Activated T-helper 1 cell treated with anti-CD3 and anti-CD28 coated beads, Interleukin-12 subunit alpha, Interleukin-12 subunit beta, Interleukin-2, Interleukin-4 antibody, amounts not matched to agents 30 ng/mL and 10 ng/mL and 1 ng/mL, durations not matched to agents 14 hours and 24 hours and 36 hours (primary cell): ENCODE results near the gene APOBEC3C. TPM values are rescaled to one million over a fixed set of nuclear protein-coding genes. Genes with fewer than 3 reads are reported as not detected.

ENCODE experiments used
- DNase-seq: peaks from one replicate; pipeline ENCODE4 v3.0.0; 2021; ENCODE audit warnings: low spot score
- H3K27ac Mint-ChIP-seq: one replicate; pipeline ENCODE4 v1.8.0; 2021; ENCODE audit warnings: mild to moderate bottlenecking, mixed read lengths
- H3K27me3 Mint-ChIP-seq: one replicate; pipeline ENCODE4 v1.8.0; 2022; ENCODE audit warnings: mild to moderate bottlenecking, moderate library complexity, mixed read lengths; ENCODE audit not compliant: insufficient read depth
- H3K36me3 Mint-ChIP-seq: one replicate; pipeline ENCODE4 v1.8.0; 2021; ENCODE audit warnings: low read depth, mixed read lengths
- H3K4me1 Mint-ChIP-seq: one replicate; pipeline ENCODE4 v1.8.0; 2021; ENCODE audit warnings: low read depth, mixed read lengths
- H3K4me3 Mint-ChIP-seq: one replicate; pipeline ENCODE4 v1.8.0; 2021; ENCODE audit warnings: mild to moderate bottlenecking, moderate library complexity, mixed read lengths
- H3K9me3 Mint-ChIP-seq: one replicate; pipeline ENCODE4 v1.8.0; 2021; ENCODE audit warnings: mixed read lengths
- intact Hi-C: fragments of 100-400 bp; cut with micrococcal nuclease; formaldehyde crosslinking; loops from one replicate; pipeline ENCODE4 v1.15.1; 2024
- total RNA-seq: library from RNA; stranded (reverse); gene quantifications from 2 replicates; pipeline ENCODE4 v1.2.3, GENCODE V29; 2022

The APOBEC3C gene
- 71.5 and 73.2 TPM in 2 replicates for total RNA-seq

DNA sequence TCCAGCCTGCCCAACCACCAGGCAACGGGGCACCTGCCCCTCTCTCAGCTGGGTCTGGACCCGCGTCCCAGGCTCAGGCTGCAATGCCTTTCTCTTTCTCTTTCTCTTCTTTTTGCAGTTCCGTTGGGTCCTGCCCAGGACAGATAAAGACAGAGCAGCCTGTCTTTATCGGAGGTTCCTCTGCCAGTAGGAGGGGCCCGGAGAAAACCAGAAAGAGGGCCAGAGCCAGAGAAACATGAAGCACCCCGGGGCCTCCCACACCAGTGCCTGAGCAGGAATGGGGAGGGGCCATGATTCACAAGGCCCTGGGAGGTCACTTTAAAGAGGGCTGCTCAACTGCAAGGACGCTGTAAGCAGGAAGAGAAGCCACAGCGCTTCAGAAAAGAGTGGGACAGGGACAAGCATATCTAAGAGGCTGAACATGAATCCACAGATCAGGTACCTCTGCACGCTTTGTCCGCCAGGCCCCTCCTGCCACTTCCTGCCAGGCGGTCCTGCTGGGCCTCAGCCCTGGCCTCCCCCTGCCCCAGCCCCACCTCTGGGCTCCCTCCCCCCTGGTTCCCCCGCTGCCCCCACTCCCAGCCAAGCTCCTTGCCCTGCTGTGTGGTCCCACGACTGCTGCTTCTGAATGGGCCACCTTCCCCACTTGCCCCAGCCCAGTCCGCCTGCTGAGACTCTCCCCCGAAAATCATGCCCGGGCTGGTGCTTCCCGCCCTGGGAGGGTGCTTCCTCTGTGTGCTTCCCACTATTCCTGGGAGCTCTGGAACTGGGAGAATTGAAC lies at the start of gene APOBEC3C:
TSS of gene APOBEC3C (plus strand) at position 316 of the 781 bp plus-strand sequence. CDS start at position 422, 106 bp downstream.
- peaks cover 15% of the 10 kb centered on the region for H3K36me3 Mint-ChIP-seq
- peaks cover 25% of the 10 kb centered on the region for H3K4me1 Mint-ChIP-seq
- peaks cover 4% of the 10 kb centered on the region for H3K27me3 Mint-ChIP-seq
- peak within 1 kb of the TSS; percentile 98 for H3K4me3 Mint-ChIP-seq
- H3K9me3 Mint-ChIP-seq: no peaks in the 10 kb centered on the region
- intact Hi-C loops: loop anchor here (1.0 to 5.0 kb wide), 5 partner anchors 27 to 139 kb away; partner anchors contain the start of genes APOBEC3F, APOBEC3H and CBX7
- peak within 1 kb of the TSS; percentile 91 for H3K27ac Mint-ChIP-seq
- DNase-seq: peak; percentile 80

GRCh38 chr22:38964306-38964705 lies 49.8 kb upstream of the APOBEC3C start:
- H3K27me3 Mint-ChIP-seq: peaks cover 5% of the 10 kb centered on the region
- intact Hi-C loops: no loop called here
- H3K27ac Mint-ChIP-seq: no peak overlapping the region
- no peaks in the 10 kb centered on the region for H3K9me3 Mint-ChIP-seq
- H3K4me1 Mint-ChIP-seq: peaks cover 22% of the 10 kb centered on the region
- no peak for DNase-seq
- no peak overlapping the region for H3K4me3 Mint-ChIP-seq
- H3K36me3 Mint-ChIP-seq: no peaks in the 10 kb centered on the region

GRCh38 chr22:38964989-38965388 lies 49.1 kb upstream of the APOBEC3C start:
- intact Hi-C loops: no loop called here
- Mint-ChIP-seq H3K27ac (no peak overlapping the region), H3K9me3 (no peaks in the 10 kb centered on the region), H3K4me1 (peaks cover 16% of the 10 kb centered on the region), H3K27me3 (peaks cover 8% of the 10 kb centered on the region), H3K4me3 (no peak overlapping the region), H3K36me3 (no peaks in the 10 kb centered on the region)
- no peak for DNase-seq

GRCh38 chr22:38965614-38966379 lies 48.3 kb upstream of the APOBEC3C start:
- no peak for DNase-seq
- peaks cover 14% of the 10 kb centered on the region for H3K27me3 Mint-ChIP-seq
- no peaks in the 10 kb centered on the region for H3K9me3 Mint-ChIP-seq
- H3K27ac Mint-ChIP-seq: no peak overlapping the region
- H3K4me3 Mint-ChIP-seq: no peak overlapping the region
- intact Hi-C loops: no loop called here
- H3K36me3 Mint-ChIP-seq: no peaks in the 10 kb centered on the region
- peaks cover 22% of the 10 kb centered on the region for H3K4me1 Mint-ChIP-seq

DNA sequence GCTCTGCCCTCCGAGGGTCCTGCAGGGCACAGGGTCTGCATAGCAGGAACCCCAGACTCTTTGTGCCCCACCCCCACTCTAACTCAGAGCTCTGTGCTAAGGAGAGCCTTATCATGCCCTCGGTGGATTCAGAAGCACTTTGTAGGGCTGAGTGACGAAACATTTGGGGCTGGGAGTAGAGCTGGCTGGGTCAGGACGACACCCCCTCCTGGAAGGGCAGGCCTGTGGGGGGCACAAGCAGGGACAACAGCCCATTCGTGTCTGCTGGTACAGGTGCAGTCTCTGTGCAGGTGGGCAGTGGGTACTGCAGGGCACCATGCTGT lies 47.7 kb upstream of the APOBEC3C start:
- H3K27ac Mint-ChIP-seq: no peak overlapping the region

DNA sequence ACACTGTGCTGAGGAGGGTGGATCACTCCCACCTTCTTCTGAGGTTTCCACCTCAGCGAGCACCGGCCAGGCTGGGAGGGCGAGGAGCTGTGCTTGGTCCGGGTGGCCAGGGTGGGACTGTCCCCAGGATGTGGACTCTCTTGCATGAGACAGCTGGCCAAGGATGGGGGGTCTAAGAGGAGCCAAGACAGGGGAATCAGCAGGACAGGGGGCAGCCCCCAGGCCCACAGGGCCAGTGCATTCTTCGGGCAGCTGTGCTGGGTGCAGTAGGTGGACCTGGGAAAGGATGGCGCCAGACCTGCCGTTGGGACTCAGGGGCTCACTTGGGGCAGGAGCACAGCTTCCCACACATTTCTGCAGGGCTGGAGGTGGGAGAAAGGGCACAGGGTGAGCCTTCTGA lies 47.1 kb upstream of the APOBEC3C start:
- Mint-ChIP-seq H3K36me3 (no peaks in the 10 kb centered on the region), H3K27ac (no peak overlapping the region), H3K9me3 (no peaks in the 10 kb centered on the region), H3K4me3 (no peak overlapping the region), H3K27me3 (peaks cover 14% of the 10 kb centered on the region), H3K4me1 (peaks cover 24% of the 10 kb centered on the region)
- DNase-seq: no peak
- intact Hi-C loops: no loop called here

More for the DNA sequence above, 47.7 kb upstream of the APOBEC3C start:
- Mint-ChIP-seq H3K27me3 (peaks cover 14% of the 10 kb centered on the region), H3K4me3 (no peak overlapping the region), H3K9me3 (no peaks in the 10 kb centered on the region), H3K4me1 (peaks cover 24% of the 10 kb centered on the region), H3K36me3 (no peaks in the 10 kb centered on the region)
- DNase-seq: no peak
- intact Hi-C loops: no loop called here

DNA sequence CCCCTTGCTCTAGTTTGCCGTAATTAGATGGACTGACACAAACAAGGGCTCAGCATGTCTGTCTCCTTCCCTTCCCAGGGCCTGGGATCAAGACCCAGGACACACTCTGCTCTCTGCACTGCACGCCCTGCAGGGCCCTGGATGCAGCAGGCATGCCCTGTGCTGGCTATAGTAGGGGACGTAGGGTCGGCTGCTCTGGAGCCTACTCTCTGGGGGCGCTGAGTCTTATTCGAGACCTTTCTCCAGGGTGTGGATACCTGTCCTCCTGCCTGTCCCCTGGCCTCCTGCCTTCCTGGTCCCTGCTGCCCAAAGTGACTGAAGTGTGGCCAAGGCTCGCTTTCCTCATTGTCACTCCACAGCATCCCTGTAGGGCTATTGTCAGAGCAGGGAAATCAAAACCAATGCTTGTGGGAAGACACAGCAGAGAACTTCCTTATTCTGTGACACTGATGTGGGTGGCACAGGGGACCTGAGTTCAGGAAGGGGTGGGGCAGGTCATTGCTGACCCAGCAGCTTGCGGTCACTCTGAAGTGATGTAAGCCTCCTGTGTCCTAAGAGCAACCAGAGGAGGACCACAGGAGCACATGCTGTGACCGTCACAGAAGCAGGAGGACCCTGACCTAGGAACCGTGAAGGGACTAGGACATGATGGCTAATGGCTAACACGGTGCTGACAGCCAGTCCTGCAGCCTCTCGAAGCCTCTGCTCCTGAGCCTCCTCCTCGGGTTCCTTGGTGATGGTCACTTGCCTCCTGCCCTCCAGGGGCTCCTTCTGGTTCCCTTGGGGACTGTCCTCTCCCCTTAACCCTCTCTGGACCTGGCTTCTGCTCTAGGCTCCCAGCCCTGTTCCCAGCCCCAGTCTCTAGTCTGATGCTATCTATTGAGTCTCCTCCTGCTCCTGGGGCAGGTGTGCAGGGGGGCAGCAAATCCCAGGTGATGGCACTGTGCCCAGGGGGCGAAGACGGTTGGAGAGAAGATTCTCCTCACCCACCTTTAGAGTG lies 46.3 kb upstream of the APOBEC3C start:
- no peak overlapping the region for H3K27ac Mint-ChIP-seq
- no peaks in the 10 kb centered on the region for H3K9me3 Mint-ChIP-seq
- DNase-seq: no peak
- intact Hi-C loops: no loop called here
- peaks cover 16% of the 10 kb centered on the region for H3K27me3 Mint-ChIP-seq
- no peaks in the 10 kb centered on the region for H3K36me3 Mint-ChIP-seq
- peaks cover 24% of the 10 kb centered on the region for H3K4me1 Mint-ChIP-seq
- no peak overlapping the region for H3K4me3 Mint-ChIP-seq

DNA sequence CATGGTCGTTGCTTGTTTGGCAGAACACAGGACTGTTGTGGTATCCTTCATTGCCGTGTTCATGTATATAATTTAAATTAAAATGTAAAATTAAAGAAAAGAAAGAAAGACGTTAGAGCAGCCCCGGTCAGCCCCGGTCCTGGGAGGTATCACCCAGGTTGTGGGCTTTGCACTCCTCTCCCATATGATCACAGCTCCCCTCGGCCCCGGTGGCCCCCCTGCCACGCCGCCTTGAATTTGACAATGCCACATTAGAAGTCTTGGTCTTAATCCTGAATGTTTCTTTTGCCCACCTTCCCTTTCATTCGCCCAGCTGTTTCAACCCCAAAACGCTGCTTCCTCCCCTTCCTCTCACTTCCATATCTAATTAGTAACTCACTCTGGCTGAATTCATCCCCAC lies 45.3 kb upstream of the APOBEC3C start:
- DNase-seq: no peak
- Mint-ChIP-seq H3K27ac (no peak overlapping the region), H3K36me3 (no peaks in the 10 kb centered on the region), H3K4me3 (no peak overlapping the region), H3K4me1 (peaks cover 25% of the 10 kb centered on the region), H3K27me3 (peaks cover 18% of the 10 kb centered on the region), H3K9me3 (no peaks in the 10 kb centered on the region)
- intact Hi-C loops: no loop called here

GRCh38 chr22:38970551-38970950 lies 43.5 kb upstream of the APOBEC3C start:
- no peak for DNase-seq
- Mint-ChIP-seq H3K4me1 (peaks cover 23% of the 10 kb centered on the region), H3K9me3 (no peaks in the 10 kb centered on the region), H3K4me3 (no peak overlapping the region), H3K27ac (peak overlapping the region; percentile 19), H3K36me3 (no peaks in the 10 kb centered on the region), H3K27me3 (peaks cover 23% of the 10 kb centered on the region)
- intact Hi-C loops: no loop called here

DNA sequence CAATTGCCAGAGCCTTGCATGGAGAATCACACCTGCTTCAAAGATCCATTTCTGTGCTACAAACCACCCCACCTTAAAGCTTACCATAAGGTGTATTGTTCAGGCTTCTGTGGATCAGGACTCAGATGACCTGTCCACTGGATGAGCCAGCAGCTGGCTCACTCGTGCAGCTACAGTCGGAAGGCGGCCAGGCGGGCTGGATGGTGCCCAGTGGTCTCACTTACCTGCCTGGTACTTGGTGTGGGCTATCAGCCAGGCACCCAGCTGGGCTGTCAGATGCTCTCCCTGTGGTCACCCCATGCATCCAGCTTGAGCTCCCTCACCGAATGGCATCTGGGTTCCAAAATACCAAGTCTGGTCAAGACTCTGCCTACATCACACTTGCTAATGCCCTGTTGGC lies 42.9 kb upstream of the APOBEC3C start:
- Mint-ChIP-seq H3K4me3 (no peak overlapping the region), H3K27me3 (peaks cover 23% of the 10 kb centered on the region), H3K9me3 (no peaks in the 10 kb centered on the region), H3K27ac (no peak overlapping the region), H3K4me1 (peaks cover 23% of the 10 kb centered on the region), H3K36me3 (no peaks in the 10 kb centered on the region)
- intact Hi-C loops: no loop called here
- DNase-seq: no peak

GRCh38 chr22:38971791-38972190 lies 42.3 kb upstream of the APOBEC3C start:
- Mint-ChIP-seq H3K36me3 (no peaks in the 10 kb centered on the region), H3K9me3 (no peaks in the 10 kb centered on the region), H3K4me1 (peaks cover 23% of the 10 kb centered on the region), H3K27me3 (peaks cover 23% of the 10 kb centered on the region), H3K27ac (no peak overlapping the region), H3K4me3 (no peak overlapping the region)
- DNase-seq: no peak
- intact Hi-C loops: no loop called here

DNA sequence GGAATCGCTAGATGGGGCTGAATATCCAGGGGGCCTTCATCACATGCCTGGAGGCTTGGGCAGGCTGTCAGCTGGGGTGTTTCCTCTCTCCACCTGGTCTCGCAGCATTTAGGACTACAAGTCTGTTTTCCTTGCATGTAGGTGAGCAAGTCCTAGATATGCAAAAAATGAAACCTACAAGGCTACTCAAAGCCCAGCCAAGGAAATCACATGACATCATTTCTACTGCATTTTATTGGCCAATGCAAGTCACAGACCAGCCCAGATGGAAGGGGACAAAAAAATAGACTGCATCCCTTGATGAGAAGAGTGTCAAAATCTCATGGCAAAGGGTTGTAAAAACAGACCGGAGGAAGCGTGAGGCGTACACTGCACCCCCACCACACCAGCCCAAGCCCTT lies 41.5 kb upstream of the APOBEC3C start:
- Mint-ChIP-seq H3K27me3 (peaks cover 23% of the 10 kb centered on the region), H3K9me3 (peaks cover 4% of the 10 kb centered on the region), H3K27ac (no peak overlapping the region), H3K4me1 (peaks cover 26% of the 10 kb centered on the region), H3K36me3 (no peaks in the 10 kb centered on the region), H3K4me3 (no peak overlapping the region)
- intact Hi-C loops: no loop called here
- no peak for DNase-seq
